ENCODE measurements around the gene STUB1.
"Not testable (repeated sequence)": the region's sequence is repeated elsewhere in the genome, so short reads cannot be mapped to it uniquely, and the experiment has no call there.

The STUB1 gene

GRCh38 chr16:691242-691641, 11.0 kb downstream of the STUB1 start:
- not testable (repeated sequence) for H3K9me3 Mint-ChIP-seq, ATAC-seq, DNase-seq, H3K27ac Mint-ChIP-seq
- Mint-ChIP-seq H3K4me1 (peaks cover 66% of the 10 kb centered on the region), H3K4me3 (peak overlapping the region; percentile 39 to 88), H3K27me3 (peaks cover 12% of the 10 kb centered on the region)

DNA sequence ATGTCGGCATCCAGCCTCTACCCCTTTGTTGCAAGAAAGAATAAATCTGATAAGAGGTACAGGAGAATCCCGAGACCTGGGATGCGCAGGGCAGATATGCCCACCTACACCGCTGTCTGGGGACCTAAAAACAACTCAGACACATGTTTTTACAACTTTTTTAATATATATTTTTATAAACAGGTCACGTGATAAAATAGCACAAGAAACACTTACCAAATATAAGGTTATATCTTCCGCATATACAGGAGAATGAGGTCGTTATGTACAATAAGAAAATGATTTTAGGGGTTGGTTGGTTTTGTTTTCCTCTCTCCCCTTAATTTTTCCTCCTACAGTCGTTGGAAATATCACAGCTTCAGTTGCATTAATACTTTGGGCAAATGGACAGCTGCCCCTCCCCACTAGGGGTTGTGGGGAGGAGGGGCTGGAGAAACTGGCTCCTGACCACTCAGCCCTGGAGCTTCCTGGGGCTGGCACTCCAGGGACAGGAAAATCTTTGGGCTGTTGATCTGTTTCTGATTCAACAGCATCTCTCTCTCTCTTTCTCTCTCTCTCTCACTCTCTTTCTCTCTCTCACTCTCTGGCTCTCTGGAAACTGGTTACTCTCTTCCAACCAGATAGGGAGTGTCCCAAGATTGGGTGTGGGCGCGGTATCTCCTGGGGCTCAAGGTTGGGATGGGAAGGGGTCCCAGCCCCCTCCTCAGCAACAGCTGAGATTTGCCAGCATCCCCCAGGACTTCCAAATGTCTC, 12.3 kb downstream of the STUB1 start:
- Mint-ChIP-seq H3K4me1 (peaks cover 64% of the 10 kb centered on the region), H3K9me3 (peaks cover 0 to 9% of the 10 kb centered on the region in 2 donors), H3K27ac (no peak overlapping the region), H3K27me3 (peaks cover 12% of the 10 kb centered on the region), H3K4me3 (peak overlapping the region in 1 of 2 donors; percentile 69)
- DNase-seq (no peak), ATAC-seq (no peak)

- Mint-ChIP-seq H3K4me1 (peaks cover 56% of the 10 kb centered on the region), H3K27ac (peak overlapping the region in 1 of 2 donors; percentile 82), H3K4me3 (peak overlapping the region; percentile 69 to 93), H3K27me3 (peaks cover 12% of the 10 kb centered on the region), H3K9me3 (peaks cover 0 to 9% of the 10 kb centered on the region in 2 donors)
- DNase-seq (no peak), ATAC-seq (no peak)
Observed at GRCh38 chr16:693364-693763, 13.2 kb downstream of the STUB1 start.

- H3K9me3 Mint-ChIP-seq: peaks cover 0 to 9% of the 10 kb centered on the region in 2 donors
- H3K27me3 Mint-ChIP-seq: peaks cover 12% of the 10 kb centered on the region
- peaks cover 52% of the 10 kb centered on the region for H3K4me1 Mint-ChIP-seq
- H3K27ac Mint-ChIP-seq: no peak overlapping the region
- ATAC-seq (no peak), DNase-seq (no peak)
- H3K4me3 Mint-ChIP-seq: peak overlapping the region; percentile 69 to 93
Observed at GRCh38 chr16:693766-694165, 13.6 kb downstream of the STUB1 start.

DNA sequence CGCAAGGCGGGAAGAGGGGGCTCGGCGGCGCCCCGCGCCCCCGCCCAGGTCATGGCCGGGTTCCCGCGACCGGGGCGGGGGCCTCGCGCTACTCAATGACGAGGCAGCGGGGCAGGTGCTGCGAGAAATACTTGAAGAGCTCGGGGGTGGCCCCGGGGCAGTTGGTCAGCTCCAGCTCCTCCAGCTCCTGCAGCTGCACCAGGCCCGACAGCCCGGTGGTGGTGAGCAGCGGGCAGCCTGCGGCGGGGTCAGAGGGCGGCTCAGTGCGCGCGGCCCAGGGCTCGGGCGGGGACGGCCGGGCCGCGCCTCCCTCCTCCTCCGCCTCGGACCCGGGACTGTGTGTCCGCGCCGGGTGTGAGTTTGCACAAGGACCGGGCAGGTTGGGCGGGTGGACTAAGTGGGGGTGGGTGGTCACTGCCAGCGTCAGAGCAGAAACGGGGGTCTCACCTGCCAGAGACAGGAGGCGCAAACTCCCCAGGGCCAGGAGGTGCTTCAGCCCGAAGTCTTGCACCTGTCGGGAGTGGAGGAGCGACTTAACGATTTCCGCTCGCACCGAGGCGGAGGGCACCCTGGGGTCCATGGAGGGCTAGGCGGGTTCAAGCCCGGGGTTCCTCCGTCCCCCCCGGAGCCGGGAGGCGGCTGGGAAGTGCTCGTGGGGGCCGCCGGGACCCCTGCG, 14.1 kb downstream of the STUB1 start:
- H3K4me3 Mint-ChIP-seq: peak overlapping the region; percentile 71 to 93
- ATAC-seq: no peak
- no peak for DNase-seq
- H3K9me3 Mint-ChIP-seq: peaks cover 0 to 9% of the 10 kb centered on the region in 2 donors
- H3K27me3 Mint-ChIP-seq: peaks cover 12% of the 10 kb centered on the region
- peaks cover 47% of the 10 kb centered on the region for H3K4me1 Mint-ChIP-seq
- H3K27ac Mint-ChIP-seq: no peak overlapping the region

DNA sequence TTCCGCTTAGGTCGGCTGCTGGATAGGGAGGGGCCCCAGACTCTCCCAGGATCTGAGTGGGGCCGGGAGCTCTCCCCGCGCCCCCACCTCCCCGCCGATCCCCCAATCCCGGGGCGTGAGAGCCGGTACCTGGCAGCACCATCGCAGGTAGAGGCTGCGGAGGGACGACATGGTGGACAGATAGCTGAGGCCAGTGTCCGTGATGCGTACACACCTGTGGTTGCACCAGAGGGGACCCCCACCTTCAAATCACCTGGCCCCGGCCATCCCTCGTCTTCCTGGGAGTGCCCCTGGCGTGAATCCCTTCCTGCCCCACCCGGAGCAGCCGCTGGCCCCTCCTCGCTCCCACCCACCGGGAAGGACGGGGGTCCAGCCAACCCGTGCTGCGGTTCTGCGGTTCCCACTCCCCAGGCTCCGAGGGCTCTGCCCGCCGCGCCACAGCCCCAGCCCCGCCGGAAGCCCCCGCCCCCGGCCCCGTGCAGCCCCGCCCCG, 14.7 kb downstream of the STUB1 start:
- DNase-seq: no peak
- Mint-ChIP-seq H3K27me3 (peaks cover 12% of the 10 kb centered on the region), H3K9me3 (peaks cover 0 to 9% of the 10 kb centered on the region in 2 donors), H3K27ac (no peak overlapping the region), H3K4me3 (peak overlapping the region; percentile 71 to 93), H3K4me1 (peaks cover 42% of the 10 kb centered on the region)
- no peak for ATAC-seq

- DNase-seq (peak; percentile 71 to 76), ATAC-seq (peak; percentile 87)
- Mint-ChIP-seq H3K27ac (peak overlapping the region; percentile 65 to 93), H3K4me1 (peaks cover 41% of the 10 kb centered on the region), H3K27me3 (peaks cover 12% of the 10 kb centered on the region), H3K4me3 (peak overlapping the region; percentile 84 to 93), H3K9me3 (peaks cover 0 to 9% of the 10 kb centered on the region in 2 donors)
Observed at GRCh38 chr16:695355-696089, 15.3 kb downstream of the STUB1 start.

- no peaks in the 10 kb centered on the region for H3K9me3 Mint-ChIP-seq
- H3K4me1 Mint-ChIP-seq: peaks cover 31% of the 10 kb centered on the region
- H3K27me3 Mint-ChIP-seq: peaks cover 34% of the 10 kb centered on the region
- no peak for DNase-seq
- H3K4me3 Mint-ChIP-seq: no peak overlapping the region
- no peak overlapping the region for H3K27ac Mint-ChIP-seq
- no peak for ATAC-seq
Observed at GRCh38 chr16:698911-699671, 18.9 kb downstream of the STUB1 start.

DNA sequence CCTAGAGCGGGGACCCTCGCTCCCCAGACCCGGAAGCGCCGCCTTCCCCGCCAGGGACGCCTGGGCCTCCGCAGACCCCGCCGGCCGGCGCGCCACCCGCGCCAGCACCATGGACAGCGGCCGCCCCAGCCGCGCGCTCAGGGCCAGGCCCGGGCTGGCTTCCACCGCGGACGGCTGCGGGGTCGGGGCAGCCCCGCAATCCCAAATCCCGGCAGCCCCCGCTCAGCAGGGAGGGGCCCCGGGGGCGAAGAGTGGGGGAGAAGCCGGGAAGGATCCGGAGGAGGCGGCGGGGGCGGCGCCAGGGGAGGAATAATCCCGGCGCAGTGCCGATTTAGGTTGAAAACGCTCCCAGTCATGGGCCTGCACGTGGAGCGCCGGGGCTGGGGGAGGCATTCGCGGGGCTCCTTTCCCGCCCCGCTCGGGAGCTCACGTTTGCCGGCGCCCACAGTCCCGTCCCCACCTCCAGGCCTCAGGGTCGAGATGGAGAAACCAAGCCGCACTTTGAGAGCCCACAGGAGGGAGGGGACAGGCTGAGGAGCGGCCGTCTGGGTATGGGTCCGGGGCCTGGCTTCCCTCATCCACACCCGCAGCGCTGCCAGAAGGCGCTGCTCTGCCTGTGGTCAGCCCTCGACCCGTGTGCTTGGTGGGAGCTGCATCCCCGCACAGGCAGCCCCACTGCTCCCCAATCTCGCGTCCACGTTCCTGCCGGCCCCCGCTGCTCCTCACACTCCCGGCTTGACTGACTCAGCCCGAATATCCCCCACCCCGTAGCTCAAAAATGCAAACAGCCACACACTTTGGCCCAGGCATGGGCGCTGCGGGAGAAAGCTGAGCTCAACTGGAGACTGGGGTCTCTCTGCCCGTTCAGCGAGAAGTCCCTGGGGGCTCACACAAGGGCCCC, 20.7 kb downstream of the STUB1 start:
- DNase-seq (no peak), ATAC-seq (peak; percentile 44)
- Mint-ChIP-seq H3K4me3 (no peak overlapping the region), H3K4me1 (peaks cover 24% of the 10 kb centered on the region), H3K27me3 (peaks cover 42% of the 10 kb centered on the region), H3K27ac (no peak overlapping the region), H3K9me3 (no peaks in the 10 kb centered on the region)

- ATAC-seq (no peak), DNase-seq (no peak)
- Mint-ChIP-seq H3K27me3 (peaks cover 56% of the 10 kb centered on the region), H3K4me3 (peak overlapping the region in 1 of 2 donors; percentile 24), H3K9me3 (no peaks in the 10 kb centered on the region), H3K4me1 (peaks cover 26% of the 10 kb centered on the region), H3K27ac (no peak overlapping the region)
Observed at GRCh38 chr16:702341-702740, 22.1 kb downstream of the STUB1 start.

- Mint-ChIP-seq H3K4me3 (no peak overlapping the region), H3K9me3 (no peaks in the 10 kb centered on the region), H3K27me3 (peaks cover 67% of the 10 kb centered on the region), H3K27ac (no peak overlapping the region), H3K4me1 (peaks cover 26% of the 10 kb centered on the region)
- DNase-seq (no peak), ATAC-seq (no peak)
Observed at GRCh38 chr16:703406-703805, 23.2 kb downstream of the STUB1 start.

GRCh38 chr16:704047-704446, 23.8 kb downstream of the STUB1 start:
- no peak for ATAC-seq
- no peak overlapping the region for H3K4me3 Mint-ChIP-seq
- H3K9me3 Mint-ChIP-seq: no peaks in the 10 kb centered on the region

DNA sequence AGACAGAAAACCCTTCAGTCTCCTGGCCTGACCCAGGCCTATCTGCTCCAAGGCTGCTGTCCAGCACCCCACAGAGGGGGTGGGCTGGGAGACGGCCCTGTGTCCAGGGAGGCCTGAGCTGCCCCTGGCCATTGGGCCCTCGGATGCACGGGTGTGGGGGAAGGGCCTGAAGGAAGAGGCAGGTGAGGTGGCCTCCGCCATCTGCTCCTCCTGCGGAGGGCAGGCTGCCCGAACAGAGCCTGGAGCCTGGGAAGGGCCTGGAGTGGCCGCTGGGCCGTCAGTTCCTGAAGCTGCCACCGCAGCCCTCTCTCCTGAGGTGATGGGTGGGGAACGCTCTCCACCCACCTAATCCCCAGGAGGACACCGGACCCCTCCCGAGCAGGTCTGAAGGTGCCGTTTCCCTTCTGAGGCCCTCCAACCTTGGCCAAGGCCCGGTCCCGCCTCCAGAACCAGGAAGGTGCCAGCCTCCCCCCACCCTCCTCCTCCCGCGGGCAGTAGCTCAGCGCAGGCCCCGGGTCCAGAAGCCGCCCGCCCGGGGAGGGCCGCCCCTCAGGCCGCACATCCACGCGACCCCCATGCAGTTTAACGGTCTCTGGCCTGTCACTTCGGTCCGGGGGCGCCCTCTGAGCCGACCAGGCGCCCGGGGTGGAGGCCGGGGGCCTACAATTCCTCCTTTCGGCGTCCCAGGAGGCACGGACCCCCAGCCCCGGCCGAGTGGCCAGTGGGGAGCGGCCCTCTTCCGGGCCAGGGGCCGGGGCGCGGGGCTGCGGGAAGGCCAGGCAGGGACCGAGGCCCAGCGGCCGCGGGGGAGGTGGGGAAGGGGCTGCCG, 24.6 kb downstream of the STUB1 start:
- H3K4me1 Mint-ChIP-seq: peaks cover 26% of the 10 kb centered on the region
- DNase-seq: no peak

More at GRCh38 chr16:704047-704446, 23.8 kb downstream of the STUB1 start:
- Mint-ChIP-seq H3K27ac (no peak overlapping the region), H3K4me1 (peaks cover 26% of the 10 kb centered on the region), H3K27me3 (peaks cover 73% of the 10 kb centered on the region)
- no peak for DNase-seq

More for the DNA sequence above, 24.6 kb downstream of the STUB1 start:
- Mint-ChIP-seq H3K27ac (no peak overlapping the region), H3K9me3 (no peaks in the 10 kb centered on the region), H3K27me3 (peaks cover 81% of the 10 kb centered on the region), H3K4me3 (no peak overlapping the region)
- ATAC-seq: no peak
